Measurements from ENCODE around the gene FAM136A. TPM values are rescaled to one million over a fixed set of nuclear protein-coding genes. Genes with fewer than 3 reads are reported as not detected.
A peak's percentile ranks its signal among the peaks of the same experiment; 100 is the strongest.

Gene FAM136A
- total RNA-seq, 1 donor from 2014 or later = 21.7 TPM

GRCh38 chr2:70261501-70261900 lies 40.4 kb downstream of the FAM136A start:
- Histone ChIP-seq H3K27me3 (no peaks in the 10 kb centered on the region), H3K4me3 (no peak overlapping the region), H3K36me3 (peaks cover 52% of the 10 kb centered on the region), H3K27ac (no peak overlapping the region), H3K4me1 (peaks cover 28% of the 10 kb centered on the region), H3K9me3 (no peaks in the 10 kb centered on the region)
- ATAC-seq = no peak
- no peak for DNase-seq
- TF ChIP-seq CTCF (IDR thresholded peaks at IDR 0.05) = no peak
- intact Hi-C loops (cut with DNase I) = no loop called here

GRCh38 chr2:70258532-70258875 lies 43.4 kb downstream of the FAM136A start:
- peak; percentile 83 for DNase-seq
- H3K4me1 ChIP-seq = peaks cover 28% of the 10 kb centered on the region
- intact Hi-C loops (cut with DNase I) = no loop called here

DNA sequence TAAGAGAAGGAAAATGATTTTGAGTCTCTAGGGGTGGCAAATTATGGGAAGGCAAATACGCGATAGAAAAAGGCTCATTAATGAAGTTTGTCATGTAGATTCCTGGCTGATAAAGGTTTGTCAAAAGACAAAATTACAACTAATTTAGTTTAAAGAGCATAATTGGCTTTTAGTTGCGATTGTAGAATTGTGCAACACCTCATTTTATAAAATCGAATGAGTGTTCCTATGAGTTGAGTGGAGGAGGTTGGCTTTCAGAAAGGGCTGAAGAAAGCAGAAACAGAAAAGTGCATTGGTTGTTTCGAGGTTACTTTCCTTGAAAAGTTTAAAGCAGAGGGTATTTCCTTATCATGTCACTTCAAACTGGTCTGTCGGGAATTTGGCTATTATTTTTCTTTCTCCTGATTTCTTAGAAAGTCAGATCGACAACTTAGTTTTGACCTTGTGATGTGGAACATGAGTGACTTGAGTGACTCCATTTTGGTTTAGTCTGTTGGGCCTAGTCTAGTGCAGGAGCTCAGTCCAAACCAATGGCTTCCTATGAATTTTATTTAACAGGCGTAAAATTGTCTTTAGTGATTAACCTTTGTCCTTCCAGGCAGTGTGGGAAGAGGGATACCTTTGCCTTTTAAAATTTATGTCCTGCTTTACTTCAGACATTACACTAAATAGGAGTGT lies 46.1 kb downstream of the FAM136A start:
- no peaks in the 10 kb centered on the region for H3K9me3 ChIP-seq
- intact Hi-C loops (cut with DNase I) = no loop called here
- H3K4me3 ChIP-seq = no peak overlapping the region
- no peak for TF ChIP-seq CTCF (IDR thresholded peaks at IDR 0.05)
- no peak overlapping the region for H3K27ac ChIP-seq
- peaks cover 19% of the 10 kb centered on the region for H3K4me1 ChIP-seq
- no peaks in the 10 kb centered on the region for H3K27me3 ChIP-seq
- ATAC-seq (no peak), DNase-seq (no peak)
- H3K36me3 ChIP-seq = peaks cover 10% of the 10 kb centered on the region

More at GRCh38 chr2:70258532-70258875, 43.4 kb downstream of the FAM136A start:
- Histone ChIP-seq H3K36me3 (peaks cover 29% of the 10 kb centered on the region), H3K4me3 (peak overlapping the region; percentile 80), H3K27ac (peak overlapping the region; percentile 84), H3K9me3 (no peaks in the 10 kb centered on the region), H3K27me3 (no peaks in the 10 kb centered on the region)
- ATAC-seq = peak; percentile 46
- TF ChIP-seq CTCF (IDR thresholded peaks at IDR 0.05) = no peak

- intact Hi-C loops (cut with DNase I) = no loop called here
- no peaks in the 10 kb centered on the region for H3K27me3 ChIP-seq
- H3K27ac ChIP-seq = no peak overlapping the region
- H3K9me3 ChIP-seq = no peaks in the 10 kb centered on the region
- peaks cover 13% of the 10 kb centered on the region for H3K4me1 ChIP-seq
- no peak for DNase-seq
- no peak for TF ChIP-seq CTCF (IDR thresholded peaks at IDR 0.05)
- H3K36me3 ChIP-seq = no peaks in the 10 kb centered on the region
- no peak overlapping the region for H3K4me3 ChIP-seq
- ATAC-seq = no peak
Observed at GRCh38 chr2:70250434-70250833, 51.4 kb downstream of the FAM136A start.

GRCh38 chr2:70248181-70248847 lies 53.6 kb downstream of the FAM136A start, which contains the start of gene TIA1:
TSS of gene TIA1 (minus strand) at chr2:70248628. CDS start at chr2:70248430, 198 bp downstream.
- Histone ChIP-seq H3K36me3 (no peaks in the 10 kb centered on the region), H3K4me1 (peaks cover 29% of the 10 kb centered on the region), H3K9me3 (no peaks in the 10 kb centered on the region), H3K27ac (peak within 1 kb of the TSS; percentile 94), H3K27me3 (no peaks in the 10 kb centered on the region), H3K4me3 (peak within 1 kb of the TSS; percentile 80)
- intact Hi-C loops (cut with DNase I) = no loop called here
- ATAC-seq = peak; percentile 99
- DNase-seq = peak; percentile 99
- TF ChIP-seq CTCF (IDR thresholded peaks at IDR 0.05) = no peak

All from upper lobe of right lung (tissue), 1 donor.